HG03103 (cell line): ENCODE results near the gene OR10V1.

ENCODE experiments used
- ATAC-seq: cut with Tn5 transposase; IDR thresholded peaks from one replicate; pipeline ENCODE4 v1.9.1; 2021; ENCODE audit warnings: low read depth; ENCODE audit not compliant: unreplicated experiment

Gene OR10V1

DNA sequence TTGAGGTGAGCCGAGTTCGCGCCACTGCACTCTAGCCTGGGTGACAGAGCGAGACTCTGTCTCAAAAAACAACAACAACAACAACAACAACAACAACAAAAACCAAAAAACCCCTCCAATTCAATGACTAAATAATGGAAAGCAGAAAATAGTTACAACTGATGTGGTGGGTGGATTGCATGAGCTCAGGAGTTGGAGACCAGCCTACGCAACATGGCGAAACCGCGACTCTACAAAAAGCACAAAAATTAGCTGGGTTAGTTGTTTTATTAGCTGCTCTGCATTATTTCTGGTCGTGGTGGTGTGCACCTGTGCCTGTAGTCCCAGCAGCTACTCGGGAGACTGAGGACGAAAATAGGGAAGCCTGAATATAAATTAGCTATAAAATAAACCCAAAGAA is 42.2 kb downstream of the OR10V1 start:
- ATAC-seq: no peak

DNA sequence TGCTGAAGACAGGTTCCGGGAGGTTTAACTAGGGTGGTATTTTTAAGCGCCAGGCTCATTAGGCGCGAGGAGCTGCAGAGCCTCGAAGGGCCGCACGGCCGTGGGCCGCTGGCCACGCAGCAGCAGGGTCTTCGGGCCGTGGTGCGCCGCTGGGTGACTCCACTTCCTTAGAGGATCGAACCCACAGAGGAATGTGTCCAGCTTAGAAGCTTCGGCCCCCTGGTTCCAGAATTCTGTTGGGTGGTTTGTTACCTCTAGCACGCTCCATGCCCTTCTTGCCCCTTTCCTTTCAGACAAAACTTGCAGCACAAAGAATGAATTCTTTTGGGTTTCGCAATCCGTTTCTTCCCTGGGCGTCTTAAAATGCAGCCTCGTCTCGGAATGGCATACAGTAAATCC is 44.0 kb downstream of the OR10V1 start:
- ATAC-seq: no peak

DNA sequence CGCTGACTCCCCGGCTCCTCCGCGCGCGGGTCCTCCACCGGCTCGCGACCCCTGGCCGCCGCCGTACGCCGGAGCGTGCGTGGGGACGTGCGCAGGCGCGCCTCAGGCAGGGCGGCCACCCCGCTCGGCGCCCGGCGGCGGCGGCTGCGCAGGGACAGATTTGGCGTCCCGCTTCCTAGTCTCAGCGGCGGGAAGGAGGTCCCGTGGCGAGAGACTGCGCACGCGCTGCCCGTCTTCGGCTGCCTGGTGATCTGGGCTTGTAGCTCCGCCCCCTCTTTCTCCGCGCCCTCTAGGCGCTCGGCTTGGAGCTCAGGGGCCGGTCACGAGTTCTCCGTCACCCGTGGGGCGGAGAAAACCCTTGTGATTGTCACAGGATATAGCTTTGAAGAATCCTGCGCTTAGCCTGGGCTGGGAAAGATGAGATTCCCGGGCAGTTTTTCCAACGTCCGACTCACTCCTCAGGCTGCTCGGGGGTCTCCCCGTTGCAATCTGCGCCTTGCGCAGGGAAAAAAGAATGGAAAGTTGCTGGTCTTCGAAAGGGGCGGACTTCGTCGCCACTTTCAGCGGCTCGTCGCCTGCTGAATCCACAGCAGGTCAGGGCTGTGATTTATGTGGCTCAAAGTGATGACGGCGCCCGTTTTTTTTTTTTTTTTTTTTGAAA is 44.6 kb downstream of the OR10V1 start, which contains the start of gene PATL1:
PATL1 (minus strand) TSS at position 88 of the 661 bp plus-strand sequence. CDS start 142 bp downstream, outside the sequence.
- ATAC-seq: peak; percentile 95

GRCh38 chr11:59668188-59668949 is 45.3 kb downstream of the OR10V1 start:
- ATAC-seq: no peak

DNA sequence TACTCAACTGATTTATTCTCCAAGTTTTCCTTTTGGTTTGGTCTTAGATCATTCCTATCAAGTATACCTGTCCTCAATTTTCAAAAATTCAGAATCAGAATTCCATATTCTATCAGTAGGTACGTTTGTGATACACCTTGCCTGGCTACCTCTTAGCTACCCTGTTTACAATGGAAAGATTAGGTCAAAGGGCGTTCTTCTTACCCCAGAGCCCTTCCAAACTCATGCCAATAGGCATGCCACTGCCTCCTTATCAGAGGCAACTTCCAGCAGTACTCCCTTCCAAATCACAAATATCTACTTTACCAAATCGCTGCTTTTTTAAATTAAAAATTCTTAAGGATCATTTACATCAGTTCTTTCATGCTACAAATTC is 45.8 kb downstream of the OR10V1 start:
- no peak for ATAC-seq

DNA sequence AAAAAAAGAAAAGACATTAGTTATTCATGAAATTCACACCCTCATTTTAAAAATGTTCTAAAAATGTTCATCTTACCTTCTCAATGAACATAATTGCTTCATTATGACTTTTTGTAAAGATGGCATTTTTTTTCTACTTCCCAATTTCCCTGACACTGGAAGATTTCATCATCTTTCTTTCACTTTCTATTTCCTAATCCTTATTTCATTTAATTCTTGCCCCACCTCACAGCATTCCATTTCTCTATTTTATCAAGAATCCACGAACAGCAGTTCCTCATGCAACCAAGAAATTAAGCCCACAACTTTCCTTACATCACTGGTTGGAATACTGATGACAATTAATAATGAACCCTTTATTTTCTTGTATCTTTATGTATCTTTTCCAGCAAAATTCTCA is 46.7 kb downstream of the OR10V1 start:
- ATAC-seq: no peak
